IMR-90 (cell line): Measurements from ENCODE around the gene USP40. TPM values are rescaled to one million over a fixed set of nuclear protein-coding genes. Genes with fewer than 3 reads are reported as not detected.

Source experiments
- ATAC-seq: fragments of 200-7000 bp; cut with Tn5 transposase; 2 replicates; pipeline ENCODE4 v1.9.1; 2020; ENCODE audit warnings: low read depth, mild to moderate bottlenecking, moderate library complexity
- BruUV-seq: library from RNA; stranded (reverse); fragments of 400-500 nt; replicated peaks from 2 replicates; lab custom pipeline; 2021; lab: Mats Ljungman, UMichigan
- CTCF ChIA-PET: fragments of 300-600 bp; formaldehyde crosslinking; extraction: SDS; loops from one replicate; lab custom pipeline; 2021; ENCODE audit warnings: antibody characterized with exemption; lab: Yijun Ruan, JAX
- POLR2A ChIA-PET: fragments of 300-600 bp; sonication (Branson Sonifier 250); formaldehyde crosslinking; loops from one replicate; lab custom pipeline; 2022; ENCODE audit warnings: antibody characterized with exemption; ENCODE audit not compliant: unreplicated experiment; lab: Charles Lee
- DNase-seq: peaks from one replicate; pipeline ENCODE4 v3.0.0; 2013
- H2AFZ ChIP-seq: replicated peaks from 2 replicates; pipeline ENCODE3; 2013; ENCODE audit warnings: low read length, mild to moderate bottlenecking; ENCODE audit not compliant: poor library complexity
- H2AK5ac ChIP-seq: 2 replicates; pipeline ENCODE4 v1.6.1; 2013; ENCODE audit warnings: low read depth, low read length, inconsistent platforms
- H2AK9ac ChIP-seq: replicated peaks from 2 replicates; pipeline ENCODE3; 2013; ENCODE audit warnings: mild to moderate bottlenecking, low read depth, low read length, moderate library complexity; ENCODE audit not compliant: poor library complexity
- H2BK120ac ChIP-seq: 2 replicates; pipeline ENCODE4 v1.6.1; 2013; ENCODE audit warnings: low read depth, low read length, inconsistent platforms
- H2BK15ac ChIP-seq: 3 replicates; pipeline ENCODE4 v1.6.1; 2013; ENCODE audit warnings: low read depth, low read length, inconsistent platforms
- H2BK20ac ChIP-seq: 2 replicates; pipeline ENCODE4 v1.6.1; 2013; ENCODE audit warnings: low read depth, mild to moderate bottlenecking, inconsistent platforms, low read length, moderate library complexity
- H2BK5ac ChIP-seq: 2 replicates; pipeline ENCODE4 v1.6.1; 2013; ENCODE audit warnings: mild to moderate bottlenecking, low read depth, low read length, inconsistent platforms; ENCODE audit not compliant: poor library complexity, severe bottlenecking
- H3K14ac ChIP-seq: replicated peaks from 2 replicates; pipeline ENCODE4 v1.6.1; 2013; ENCODE audit warnings: low read depth, low read length, inconsistent platforms
- H3K18ac ChIP-seq: 2 replicates; pipeline ENCODE4 v1.6.1; 2013; ENCODE audit warnings: low read depth, low read length, control low read depth
- H3K23ac ChIP-seq: 2 replicates; pipeline ENCODE4 v1.6.1; 2013; ENCODE audit warnings: low read depth, low read length, inconsistent platforms
- H3K27ac ChIP-seq: 2 replicates; pipeline ENCODE4 v1.5.1; 2013; ENCODE audit warnings: mild to moderate bottlenecking, control low read depth, low read length; ENCODE audit not compliant: insufficient read depth
- H3K27me3 ChIP-seq: 2 replicates; pipeline ENCODE4 v1.6.1; 2013; ENCODE audit warnings: low read length; ENCODE audit not compliant: control insufficient read depth, insufficient read depth
- H3K36me3 ChIP-seq: 2 replicates; pipeline ENCODE4 v1.6.1; 2013; ENCODE audit warnings: low read length, mixed read lengths; ENCODE audit not compliant: control insufficient read depth, insufficient read depth
- H3K4ac ChIP-seq: 2 replicates; pipeline ENCODE4 v1.6.1; 2013; ENCODE audit warnings: low read depth, low read length, inconsistent platforms
- H3K4me1 ChIP-seq: 2 replicates; pipeline ENCODE4 v1.6.1; 2013; ENCODE audit warnings: low read length, mixed read lengths; ENCODE audit not compliant: control insufficient read depth, insufficient read depth
- H3K4me2 ChIP-seq: 2 replicates; pipeline ENCODE4 v1.6.1; 2013; ENCODE audit warnings: low read depth, mild to moderate bottlenecking, control low read depth, low read length, moderate library complexity
- H3K4me3 ChIP-seq: 2 replicates; pipeline ENCODE4 v1.5.1; 2013; ENCODE audit warnings: low read depth, mild to moderate bottlenecking, control low read depth, low read length, moderate library complexity; ENCODE audit not compliant: insufficient read depth
- H3K56ac ChIP-seq: 2 replicates; pipeline ENCODE4 v1.6.1; 2013; ENCODE audit warnings: low read length, inconsistent platforms; ENCODE audit not compliant: insufficient read depth; ENCODE audit errors: extremely low read depth
- H3K79me1 ChIP-seq, 2 experiments: 2 replicates each; pipeline ENCODE4 v1.6.1; 2013; ENCODE audit warnings: low read length in 2 of 2, inconsistent platforms in 1 of 2, low read depth in 1 of 2
- H3K9ac ChIP-seq: 2 replicates; pipeline ENCODE4 v1.6.1; 2013; ENCODE audit warnings: low read depth, low read length, control low read depth
- H3K9me1 ChIP-seq: 2 replicates; pipeline ENCODE4 v1.6.1; 2013; ENCODE audit warnings: low read length, inconsistent platforms; ENCODE audit not compliant: insufficient read depth
- H3K9me3 ChIP-seq: 2 replicates; pipeline ENCODE4 v1.6.1; 2013; ENCODE audit warnings: low read length; ENCODE audit not compliant: control insufficient read depth, insufficient read depth
- H4K20me1 ChIP-seq: 2 replicates; pipeline ENCODE4 v1.6.1; 2013; ENCODE audit warnings: low read length, inconsistent platforms; ENCODE audit not compliant: insufficient read depth
- H4K5ac ChIP-seq: 2 replicates; pipeline ENCODE4 v1.6.1; 2013; ENCODE audit warnings: mild to moderate bottlenecking, low read depth, low read length, control low read depth
- H4K8ac ChIP-seq, 2 experiments: 2 replicates each; pipeline ENCODE4 v1.6.1; 2013; ENCODE audit warnings: low read depth in 2 of 2, low read length in 2 of 2, control low read depth in 1 of 2, inconsistent platforms in 1 of 2
- H4K91ac ChIP-seq: 2 replicates; pipeline ENCODE4 v1.6.1; 2013; ENCODE audit warnings: low read depth, low read length, inconsistent platforms; ENCODE audit not compliant: insufficient read depth
- BHLHE40 ChIP-seq: fragments of 150-350 bp; IDR thresholded peaks from 2 replicates; pipeline ENCODE4 v1.6.1; 2016; ENCODE audit warnings: mild to moderate bottlenecking, low read depth, low read length
- CEBPB ChIP-seq: IDR thresholded peaks from 2 replicates; pipeline ENCODE4 v1.6.1; 2012; ENCODE audit warnings: low read depth, low read length, improper control_type of control experiment
- CHD1 ChIP-seq: IDR thresholded peaks from 2 replicates; pipeline ENCODE4 v1.6.1; 2012; ENCODE audit warnings: low read depth, low read length, improper control_type of control experiment
- MAFK ChIP-seq: IDR thresholded peaks from 2 replicates; pipeline ENCODE4 v1.6.1; 2012; ENCODE audit warnings: low read depth, low read length, improper control_type of control experiment
- MAZ ChIP-seq: IDR thresholded peaks from 2 replicates; pipeline ENCODE4 v1.6.1; 2012; ENCODE audit warnings: low read depth, mild to moderate bottlenecking, low read length, improper control_type of control experiment, moderate library complexity, borderline replicate concordance
- NFE2L2 ChIP-seq: fragments of 150-350 bp; IDR thresholded peaks from 2 replicates; pipeline ENCODE4 v1.6.1; 2016; ENCODE audit warnings: low read depth, mild to moderate bottlenecking, low read length
- POLR2A ChIP-seq: IDR thresholded peaks from 2 replicates; pipeline ENCODE4 v1.6.1; 2012; ENCODE audit warnings: mild to moderate bottlenecking, low read depth, low read length
- RAD21 ChIP-seq: IDR thresholded peaks from 2 replicates; pipeline ENCODE4 v1.6.1; 2012; ENCODE audit warnings: low read length, improper control_type of control experiment
- RFX5 ChIP-seq: IDR thresholded peaks from 2 replicates; pipeline ENCODE4 v1.8.0; 2012; ENCODE audit warnings: low read depth, mild to moderate bottlenecking, low read length, moderate library complexity
- WGBS, 2 experiments: methylation state at CpG; one replicate each; pipeline versions ENCODE4 v1.1.5 to v1.1.7; 2013; ENCODE audit warnings: missing lambda C conversion rate in 2 of 2; ENCODE audit not compliant: insufficient read length in 1 of 2; ENCODE audit errors: extremely low coverage in 2 of 2; 5-methylcytosine and 5-hydroxymethylcytosine counted together
- dilution Hi-C: fragments of 300-500 bp; cut with HindIII; formaldehyde crosslinking; loops from one replicate; pipeline ENCODE4 v1.14.3; 2018; ENCODE audit warnings: low sequenced_read_pairs; ENCODE audit not compliant: unreplicated experiment
- in situ Hi-C: fragments of 300-500 bp; cut with MboI; formaldehyde crosslinking; loops from 3 replicates; pipeline ENCODE4 v1.14.3; 2019; ENCODE audit warnings: low sequenced_read_pairs, inconsistent platforms, mixed read lengths
- intact Hi-C: fragments of 100-400 bp; cut with micrococcal nuclease; formaldehyde crosslinking; loops from 2 replicates; pipeline ENCODE4 v1.10.0; 2022
- polyA plus RNA-seq, 3 experiments: library from polyadenylated mRNA; depleted of rRNA; stranded (reverse); fragments of >200 nt; gene quantifications; 2 replicates each; pipeline ENCODE4 v1.2.3, GENCODE V29; 2012; ENCODE audit warnings: low replicate concordance in 1 of 3
- total RNA-seq: library from RNA; depleted of rRNA; stranded (reverse); fragments of >200 nt; gene quantifications from 2 replicates; pipeline ENCODE4 v1.2.3, GENCODE V29; 2012
- TF ChIP-seq, protein P1 (sequence below): conservative IDR thresholded peaks from 2 replicates; pipeline ENCODE4 v1.5.1; 2012; ENCODE audit warnings: mild to moderate bottlenecking, low read depth, low read length, improper control_type of control experiment
- TF ChIP-seq, protein P2 (sequence below): fragments of 150-350 bp; IDR thresholded peaks from 2 replicates; pipeline ENCODE4 v1.6.1; 2017; ENCODE audit warnings: mild to moderate bottlenecking, antibody characterized with exemption, low read length, low read depth

The USP40 gene
- total and polyA plus RNA-seq, 2 of the 4 experiments (the other 2 are of a cell fraction): 30.1 to 30.8 TPM

DNA sequence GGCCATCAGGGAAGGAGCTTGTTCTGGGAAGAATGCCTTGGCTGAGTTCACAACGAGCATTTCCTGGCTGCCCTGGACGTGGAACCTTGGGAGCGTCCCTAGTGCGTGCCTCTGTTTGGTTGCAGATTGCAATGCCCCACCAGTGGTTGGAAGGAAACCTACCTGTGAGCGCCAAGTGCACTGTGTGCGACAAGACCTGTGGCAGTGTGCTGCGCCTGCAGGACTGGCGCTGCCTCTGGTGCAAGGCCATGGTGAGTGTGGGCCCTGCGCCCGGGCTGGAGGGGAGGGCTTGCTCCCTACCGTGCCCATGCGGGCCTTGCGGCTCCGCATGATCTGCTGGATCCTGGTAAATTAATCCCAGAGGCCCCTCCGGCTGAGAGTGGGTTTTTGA, 130.4 kb downstream of the USP40 start:
- no peak overlapping the region for H3K56ac ChIP-seq
- H3K9me3 ChIP-seq: no peaks in the 10 kb centered on the region
- no peak overlapping the region for H4K8ac ChIP-seq
- no peak overlapping the region for H2BK15ac ChIP-seq
- no TSS peak for BruUV-seq
- POLR2A ChIA-PET: no interaction called here
- no peak overlapping the region for H2BK5ac ChIP-seq
- H3K23ac ChIP-seq: no peak overlapping the region
- H3K36me3 ChIP-seq: peaks cover 26% of the 10 kb centered on the region
- H2AK5ac ChIP-seq: no peak overlapping the region
- H4K20me1 ChIP-seq: no peaks in the 10 kb centered on the region
- intact Hi-C loops: no loop called here
- H2BK20ac ChIP-seq: no peak overlapping the region
- no peak overlapping the region for H3K14ac ChIP-seq
- H2AFZ ChIP-seq: no peak overlapping the region
- no peak overlapping the region for H3K4me3 ChIP-seq
- H3K4me1 ChIP-seq: no peaks in the 10 kb centered on the region
- no peak overlapping the region for H3K18ac ChIP-seq
- H2BK120ac ChIP-seq: no peak overlapping the region
- dilution Hi-C loops: no loop called here
- no peak overlapping the region for H3K4ac ChIP-seq
- no peak overlapping the region for H3K9ac ChIP-seq
- no peak overlapping the region for H3K27ac ChIP-seq
- no peaks in the 10 kb centered on the region for H3K27me3 ChIP-seq
- no peak overlapping the region for H3K4me2 ChIP-seq
- peaks cover 5% of the 10 kb centered on the region; the same call in 1 of the 2 replicates for H3K9me1 ChIP-seq
- H4K5ac ChIP-seq: no peak overlapping the region
- no peak for DNase-seq
- in situ Hi-C loops: no loop called here
- no peak for TF ChIP-seq POLR2A
- no peak for TF ChIP-seq MAFK
- TF ChIP-seq, protein P1, sequence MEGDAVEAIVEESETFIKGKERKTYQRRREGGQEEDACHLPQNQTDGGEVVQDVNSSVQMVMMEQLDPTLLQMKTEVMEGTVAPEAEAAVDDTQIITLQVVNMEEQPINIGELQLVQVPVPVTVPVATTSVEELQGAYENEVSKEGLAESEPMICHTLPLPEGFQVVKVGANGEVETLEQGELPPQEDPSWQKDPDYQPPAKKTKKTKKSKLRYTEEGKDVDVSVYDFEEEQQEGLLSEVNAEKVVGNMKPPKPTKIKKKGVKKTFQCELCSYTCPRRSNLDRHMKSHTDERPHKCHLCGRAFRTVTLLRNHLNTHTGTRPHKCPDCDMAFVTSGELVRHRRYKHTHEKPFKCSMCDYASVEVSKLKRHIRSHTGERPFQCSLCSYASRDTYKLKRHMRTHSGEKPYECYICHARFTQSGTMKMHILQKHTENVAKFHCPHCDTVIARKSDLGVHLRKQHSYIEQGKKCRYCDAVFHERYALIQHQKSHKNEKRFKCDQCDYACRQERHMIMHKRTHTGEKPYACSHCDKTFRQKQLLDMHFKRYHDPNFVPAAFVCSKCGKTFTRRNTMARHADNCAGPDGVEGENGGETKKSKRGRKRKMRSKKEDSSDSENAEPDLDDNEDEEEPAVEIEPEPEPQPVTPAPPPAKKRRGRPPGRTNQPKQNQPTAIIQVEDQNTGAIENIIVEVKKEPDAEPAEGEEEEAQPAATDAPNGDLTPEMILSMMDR: no peak
- no peak for TF ChIP-seq CEBPB
- TF ChIP-seq CHD1: no peak
- TF ChIP-seq BHLHE40: no peak
- TF ChIP-seq RFX5: no peak
- TF ChIP-seq, protein P2, sequence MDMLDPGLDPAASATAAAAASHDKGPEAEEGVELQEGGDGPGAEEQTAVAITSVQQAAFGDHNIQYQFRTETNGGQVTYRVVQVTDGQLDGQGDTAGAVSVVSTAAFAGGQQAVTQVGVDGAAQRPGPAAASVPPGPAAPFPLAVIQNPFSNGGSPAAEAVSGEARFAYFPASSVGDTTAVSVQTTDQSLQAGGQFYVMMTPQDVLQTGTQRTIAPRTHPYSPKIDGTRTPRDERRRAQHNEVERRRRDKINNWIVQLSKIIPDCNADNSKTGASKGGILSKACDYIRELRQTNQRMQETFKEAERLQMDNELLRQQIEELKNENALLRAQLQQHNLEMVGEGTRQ: no peak
- no peak for TF ChIP-seq MAZ
- TF ChIP-seq NFE2L2: no peak
- TF ChIP-seq RAD21: no peak
- peaks cover 0 to 3% of the 10 kb centered on the region in 2 experiments; a peak in 1 of 4 replicates for H3K79me1 ChIP-seq
- CTCF ChIA-PET: no interaction called here
- 100% methylated on average over 4 of the region's 15 CpGs; no CpG with 5 or more reads in 1 of the 2 experiments for WGBS, 2 experiments
- ATAC-seq: no peak
- H2AK9ac ChIP-seq: peak overlapping the region; percentile 85
- no peak overlapping the region for H4K91ac ChIP-seq
